Neutrophil (primary cell): ENCODE measurements around the gene CHST8.

ENCODE experiments used
- H3K27ac ChIP-seq: fragments of 200-600 bp; sonication (generic); 2 replicates; pipeline ENCODE4 v1.5.1; 2016; ENCODE audit warnings: mild to moderate bottlenecking, moderate library complexity
- H3K27me3 ChIP-seq: fragments of 200-600 bp; sonication (generic); 2 replicates; pipeline ENCODE4 v1.6.0; 2016; ENCODE audit warnings: mild to moderate bottlenecking
- H3K36me3 ChIP-seq: fragments of 200-600 bp; sonication (generic); 2 replicates; pipeline ENCODE4 v1.5.1; 2017
- H3K4me1 ChIP-seq, 2 experiments: fragments of 200-600 bp in 1 of 2; sonication (generic) in 1 of 2; 1 replicate in 1 of 2; 2 replicates in 1 of 2; pipeline versions ENCODE4 v1.5.1 to v1.6.1; 2013 to 2016; ENCODE audit warnings: low read depth in 1 of 2, low read length in 1 of 2, mild to moderate bottlenecking in 1 of 2, moderate library complexity in 1 of 2; ENCODE audit not compliant: control insufficient read depth in 1 of 2, insufficient read depth in 1 of 2
- H3K4me3 ChIP-seq, 2 experiments: fragments of 200-600 bp in 1 of 2; sonication (generic) in 1 of 2; 1 replicate in 1 of 2; 2 replicates in 1 of 2; pipeline ENCODE4 v1.5.1; 2013 to 2016; ENCODE audit warnings: low read depth in 1 of 2, low read length in 1 of 2, mild to moderate bottlenecking in 1 of 2, moderate library complexity in 1 of 2
- H3K9me3 ChIP-seq: fragments of 200-600 bp; sonication (generic); 2 replicates; pipeline ENCODE4 v1.5.1; 2016
- CTCF ChIP-seq: fragments of 200-600 bp; sonication (generic); IDR thresholded peaks from 2 replicates; pipeline ENCODE4 v1.5.1; 2016; ENCODE audit warnings: antibody characterized with exemption

CHST8 gene

GRCh38 chr19:33621811-33622504 is at the start of gene CHST8:
TSS of gene CHST8 (plus strand) at chr19:33621953. CDS start at chr19:33689262, 67,309 bp downstream.
- TF ChIP-seq CTCF: no peak
- Histone ChIP-seq H3K27ac (no peak within 1 kb of the TSS), H3K27me3 (peaks cover 88% of the 10 kb centered on the region), H3K9me3 (no peaks in the 10 kb centered on the region), H3K36me3 (no peaks in the 10 kb centered on the region), H3K4me1 (no peaks in the 10 kb centered on the region), H3K4me3 (no peak within 1 kb of the TSS)

GRCh38 chr19:33572929-33573328 is 48.8 kb upstream of the CHST8 start:
- Histone ChIP-seq H3K27me3 (peaks cover 12% of the 10 kb centered on the region), H3K36me3 (no peaks in the 10 kb centered on the region), H3K4me1 (no peaks in the 10 kb centered on the region), H3K9me3 (no peaks in the 10 kb centered on the region), H3K4me3 (no peak overlapping the region), H3K27ac (no peak overlapping the region)
- no peak for TF ChIP-seq CTCF

GRCh38 chr19:33574824-33575223 is 46.9 kb upstream of the CHST8 start:
- no peaks in the 10 kb centered on the region for H3K36me3 ChIP-seq
- H3K27me3 ChIP-seq: peaks cover 8% of the 10 kb centered on the region
- no peak overlapping the region for H3K27ac ChIP-seq
- H3K4me3 ChIP-seq: no peak overlapping the region
- no peak for TF ChIP-seq CTCF
- H3K9me3 ChIP-seq: no peaks in the 10 kb centered on the region
- no peaks in the 10 kb centered on the region for H3K4me1 ChIP-seq

GRCh38 chr19:33578697-33579096 is 43.1 kb upstream of the CHST8 start:
- Histone ChIP-seq H3K4me3 (no peak overlapping the region), H3K36me3 (no peaks in the 10 kb centered on the region), H3K4me1 (no peaks in the 10 kb centered on the region), H3K27ac (no peak overlapping the region), H3K9me3 (no peaks in the 10 kb centered on the region), H3K27me3 (no peaks in the 10 kb centered on the region)
- no peak for TF ChIP-seq CTCF

GRCh38 chr19:33580026-33580644 is 41.6 kb upstream of the CHST8 start:
- H3K4me1 ChIP-seq: no peaks in the 10 kb centered on the region
- no peak for TF ChIP-seq CTCF
- H3K27me3 ChIP-seq: no peaks in the 10 kb centered on the region
- no peaks in the 10 kb centered on the region for H3K9me3 ChIP-seq
- H3K27ac ChIP-seq: no peak overlapping the region
- no peaks in the 10 kb centered on the region for H3K36me3 ChIP-seq
- no peak overlapping the region for H3K4me3 ChIP-seq
